Kidney epithelial cell (primary cell): ENCODE measurements around the gene INHA. TPM values are rescaled to one million over a fixed set of nuclear protein-coding genes. Genes with fewer than 3 reads are reported as not detected.

Source experiments
- DNase-seq: peaks from one replicate; pipeline ENCODE4 v3.0.0-alpha.2; 2010; ENCODE audit warnings: low read depth
- H3K27me3 ChIP-seq: 2 replicates; pipeline ENCODE4 v1.6.0; 2011; ENCODE audit warnings: low read length; ENCODE audit not compliant: control insufficient read depth, insufficient read depth
- H3K36me3 ChIP-seq: 2 replicates; pipeline ENCODE4 v1.5.1; 2011; ENCODE audit warnings: low read length; ENCODE audit not compliant: control insufficient read depth, insufficient read depth
- H3K4me3 ChIP-seq: 2 replicates; pipeline ENCODE4 v1.5.1; 2011; ENCODE audit warnings: low read depth, mild to moderate bottlenecking, control low read depth, low read length
- total RNA-seq: library from RNA; depleted of rRNA; stranded (reverse); fragments of >200 nt; gene quantifications from 2 replicates; pipeline ENCODE4 v1.2.3, GENCODE V29; 2015
- TF ChIP-seq, protein P1 (sequence below): IDR thresholded peaks from 2 replicates; pipeline ENCODE4 v1.5.1; 2011; ENCODE audit warnings: mild to moderate bottlenecking, moderate library complexity, low read length, control low read depth, inconsistent platforms; ENCODE audit not compliant: insufficient read depth, poor library complexity, severe bottlenecking

INHA gene
- total RNA-seq, 1 donor from 2014 or later: not detected

GRCh38 chr2:219548990-219549389 is 23.1 kb upstream of the INHA start:
- Histone ChIP-seq H3K27me3 (peaks cover 12% of the 10 kb centered on the region), H3K4me3 (no peak overlapping the region), H3K36me3 (no peaks in the 10 kb centered on the region)
- TF ChIP-seq, protein P1, sequence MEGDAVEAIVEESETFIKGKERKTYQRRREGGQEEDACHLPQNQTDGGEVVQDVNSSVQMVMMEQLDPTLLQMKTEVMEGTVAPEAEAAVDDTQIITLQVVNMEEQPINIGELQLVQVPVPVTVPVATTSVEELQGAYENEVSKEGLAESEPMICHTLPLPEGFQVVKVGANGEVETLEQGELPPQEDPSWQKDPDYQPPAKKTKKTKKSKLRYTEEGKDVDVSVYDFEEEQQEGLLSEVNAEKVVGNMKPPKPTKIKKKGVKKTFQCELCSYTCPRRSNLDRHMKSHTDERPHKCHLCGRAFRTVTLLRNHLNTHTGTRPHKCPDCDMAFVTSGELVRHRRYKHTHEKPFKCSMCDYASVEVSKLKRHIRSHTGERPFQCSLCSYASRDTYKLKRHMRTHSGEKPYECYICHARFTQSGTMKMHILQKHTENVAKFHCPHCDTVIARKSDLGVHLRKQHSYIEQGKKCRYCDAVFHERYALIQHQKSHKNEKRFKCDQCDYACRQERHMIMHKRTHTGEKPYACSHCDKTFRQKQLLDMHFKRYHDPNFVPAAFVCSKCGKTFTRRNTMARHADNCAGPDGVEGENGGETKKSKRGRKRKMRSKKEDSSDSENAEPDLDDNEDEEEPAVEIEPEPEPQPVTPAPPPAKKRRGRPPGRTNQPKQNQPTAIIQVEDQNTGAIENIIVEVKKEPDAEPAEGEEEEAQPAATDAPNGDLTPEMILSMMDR: no peak
- no peak for DNase-seq

GRCh38 chr2:219549619-219550018 is 22.5 kb upstream of the INHA start:
- TF ChIP-seq, protein P1: no peak
- peaks cover 14% of the 10 kb centered on the region for H3K27me3 ChIP-seq
- H3K36me3 ChIP-seq: no peaks in the 10 kb centered on the region
- H3K4me3 ChIP-seq: no peak overlapping the region
- no peak for DNase-seq

DNA sequence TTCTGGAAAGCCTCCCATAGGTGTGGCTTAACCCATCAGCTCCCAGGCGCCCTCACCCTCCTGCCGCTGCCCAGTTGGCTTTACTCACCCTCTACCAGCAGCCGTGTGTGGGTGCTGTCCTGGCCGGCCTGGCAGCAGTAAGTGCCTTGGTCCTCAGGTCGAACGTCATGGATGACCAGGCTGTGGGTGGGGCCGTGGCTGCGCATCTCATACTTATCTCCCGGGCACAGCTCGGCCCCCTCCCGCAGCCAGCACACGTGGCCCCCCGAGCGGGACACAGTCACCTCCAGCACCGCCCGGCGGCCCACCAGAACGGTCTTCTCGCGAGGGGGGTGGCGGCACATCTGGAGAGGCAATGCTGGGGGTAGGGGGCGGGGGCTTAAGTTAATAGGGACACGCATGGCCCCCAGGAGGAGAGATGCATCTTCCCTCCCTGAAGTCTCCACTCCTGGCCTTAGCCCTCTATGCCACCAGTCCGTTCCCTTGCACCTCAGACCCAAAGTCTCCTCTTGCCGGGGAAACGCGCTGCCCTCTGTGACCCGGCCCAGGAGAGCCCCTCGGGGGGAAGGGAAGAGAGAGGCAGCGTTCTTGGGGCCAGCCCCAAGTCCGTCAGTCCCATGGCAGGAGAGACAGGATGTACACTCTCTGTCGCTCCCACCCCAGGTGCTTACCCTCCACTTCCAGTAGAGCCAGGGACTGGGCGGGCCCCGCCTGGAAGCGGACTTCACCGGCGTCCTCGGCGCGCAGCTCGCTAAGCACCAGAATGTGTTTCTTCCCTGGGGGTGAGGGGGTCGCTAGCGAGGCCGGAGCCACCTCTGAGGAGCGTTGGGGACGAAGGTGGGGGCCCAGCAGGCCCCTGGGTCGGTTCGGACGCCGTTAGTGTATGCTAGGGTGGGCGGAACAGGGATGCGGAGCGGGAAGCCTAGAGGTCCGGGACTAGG is 20.4 kb upstream of the INHA start:
- H3K36me3 ChIP-seq: no peaks in the 10 kb centered on the region
- peak overlapping the region; percentile 70 for H3K4me3 ChIP-seq
- peaks cover 14% of the 10 kb centered on the region for H3K27me3 ChIP-seq
- TF ChIP-seq, protein P1: no peak
- DNase-seq: no peak

DNA sequence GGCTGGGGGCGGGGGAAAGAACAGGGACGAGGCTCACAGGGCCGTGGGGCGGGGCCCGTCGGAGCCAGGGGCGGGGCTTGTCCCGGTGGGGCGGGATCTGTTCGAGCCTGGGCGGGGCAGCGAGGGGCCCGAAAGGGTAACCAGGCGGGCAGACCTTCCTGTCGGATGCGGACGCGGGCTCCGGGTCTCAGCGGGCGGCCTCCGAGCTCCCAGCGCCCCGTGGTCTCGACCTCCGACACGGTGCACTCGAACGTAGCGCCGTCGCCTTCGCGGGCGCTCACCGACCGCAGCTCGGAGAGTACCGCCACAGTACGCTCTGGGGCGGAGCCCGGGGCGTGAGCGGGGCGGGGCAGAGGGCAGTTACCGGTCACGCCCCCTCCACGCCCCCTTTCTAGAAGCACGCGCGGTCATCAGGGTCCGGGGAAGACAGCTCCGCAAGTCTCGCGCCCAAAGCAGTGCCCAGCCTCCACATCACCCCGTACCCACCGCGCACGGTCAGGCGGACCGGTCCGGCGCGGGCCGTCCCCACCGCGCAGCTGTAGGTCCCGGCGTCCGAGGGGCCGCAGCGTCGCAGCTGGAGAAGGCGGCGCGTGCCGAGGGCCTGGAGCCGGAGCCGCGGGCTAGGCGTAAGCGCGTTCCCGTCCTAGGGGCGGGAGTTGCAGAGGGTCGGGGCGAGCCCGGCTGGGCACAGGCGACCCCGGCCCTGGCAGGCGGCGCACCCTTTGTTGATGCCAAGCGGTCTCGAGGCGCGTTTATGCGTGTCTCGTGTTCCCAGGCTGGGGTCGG is 19.5 kb upstream of the INHA start:
- no peak for DNase-seq
- no peaks in the 10 kb centered on the region for H3K36me3 ChIP-seq
- H3K27me3 ChIP-seq: peaks cover 14% of the 10 kb centered on the region
- H3K4me3 ChIP-seq: peak overlapping the region; percentile 70
- TF ChIP-seq, protein P1: no peak

DNA sequence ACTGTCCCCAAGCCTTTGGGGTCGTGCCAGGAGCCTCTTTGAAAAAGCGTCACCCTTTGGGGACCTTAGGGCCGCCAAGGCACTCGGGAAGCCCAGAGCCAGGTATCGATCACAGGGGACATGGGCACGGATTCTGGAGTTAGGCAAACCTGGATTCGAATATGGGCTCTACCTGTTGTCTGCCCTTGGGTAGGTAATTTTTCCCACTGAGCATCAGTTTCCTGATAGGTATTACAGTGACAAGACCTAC is 19.0 kb upstream of the INHA start:
- H3K36me3 ChIP-seq: no peaks in the 10 kb centered on the region
- TF ChIP-seq, protein P1: no peak
- H3K27me3 ChIP-seq: peaks cover 14% of the 10 kb centered on the region
- peak overlapping the region; percentile 70 for H3K4me3 ChIP-seq
- no peak for DNase-seq
